Activated CD4-positive, alpha-beta T cell treated with anti-CD3 and anti-CD28 coated beads for 36 hours (primary cell): ENCODE results near the gene IPO11. TPM values are rescaled to one million over a fixed set of nuclear protein-coding genes. Genes with fewer than 3 reads are reported as not detected.

Experiments
- ATAC-seq: fragments of 200-7000 bp; cut with Tn5 transposase; one replicate; pipeline ENCODE4 v1.10.0; 2021; ENCODE audit warnings: mild to moderate bottlenecking, moderate library complexity
- CTCF ChIA-PET: fragments of 350-600 bp; sonication (Branson Sonifier 250); formaldehyde crosslinking; loops from one replicate; lab custom pipeline; 2021; ENCODE audit warnings: antibody characterized with exemption; lab: Charles Lee
- POLR2A ChIA-PET: fragments of 350-600 bp; sonication (Branson Sonifier 250); formaldehyde crosslinking; loops from one replicate; lab custom pipeline; 2021; ENCODE audit warnings: antibody characterized with exemption, inconsistent platforms; lab: Charles Lee
- DNase-seq: peaks from one replicate; pipeline ENCODE4 v3.0.0-alpha.2; 2020
- H3K27ac Mint-ChIP-seq: one replicate; pipeline ENCODE4 v1.8.0; 2021; ENCODE audit warnings: mixed read lengths
- H3K27me3 Mint-ChIP-seq: one replicate; pipeline ENCODE4 v1.8.0; 2021; ENCODE audit warnings: mixed read lengths
- H3K36me3 Mint-ChIP-seq: one replicate; pipeline ENCODE4 v1.8.0; 2021; ENCODE audit warnings: low read depth, mixed read lengths
- H3K4me1 Mint-ChIP-seq: one replicate; pipeline ENCODE4 v1.8.0; 2021; ENCODE audit warnings: mixed read lengths
- H3K4me3 Mint-ChIP-seq: one replicate; pipeline ENCODE4 v1.8.0; 2021; ENCODE audit warnings: mild to moderate bottlenecking, moderate library complexity, mixed read lengths
- H3K9me3 Mint-ChIP-seq: one replicate; pipeline ENCODE4 v1.8.0; 2021; ENCODE audit warnings: low read depth, mixed read lengths
- intact Hi-C, 2 experiments: fragments of 100-400 bp; cut with DNase I in 1 of 2; cut with micrococcal nuclease in 1 of 2; formaldehyde crosslinking; loops; one replicate each; pipeline versions ENCODE4 v1.14.2 to v1.15.1; 2022 to 2024; cut with DNase I, micrococcal nuclease
- total RNA-seq, 2 experiments: library from RNA; stranded (reverse); gene quantifications; one replicate each; pipeline ENCODE4 v1.2.3, GENCODE V29; 2021

The IPO11 gene
- total RNA-seq, 2 experiments from 2014 or later, result 57.2 to 69.9 TPM

- ATAC-seq (peak; percentile 70), DNase-seq (peak; percentile 41)
- POLR2A ChIA-PET, result interaction anchor here (1.4 to 1.6 kb wide), 2 partner anchors 8 to 90 kb away, joined by 3 to 8 read pairs; partner anchors contain the start of genes DIMT1 and KIF2A
- peaks cover 50% of the 10 kb centered on the region for H3K4me1 Mint-ChIP-seq
- H3K27me3 Mint-ChIP-seq, result no peaks in the 10 kb centered on the region
- peaks cover 73% of the 10 kb centered on the region for H3K36me3 Mint-ChIP-seq
- H3K4me3 Mint-ChIP-seq, result no peak overlapping the region
- CTCF ChIA-PET, result interaction anchor here (0.5 to 1.1 kb wide), 3 partner anchors 13 to 171 kb away, joined by 3 read pairs; no protein-coding TSS in a partner anchor
- H3K9me3 Mint-ChIP-seq, result no peaks in the 10 kb centered on the region
- intact Hi-C loops, result loop anchor here (1.0 kb wide), 1 partner anchor 8 kb away; the partner anchor contains the start of gene DIMT1 (in 2 of the 2)
- peak overlapping the region; percentile 87 for H3K27ac Mint-ChIP-seq
These were observed 17.2 kb upstream of the IPO11 start for GRCh38 chr5:62395210-62395950.

- H3K27me3 Mint-ChIP-seq, result no peaks in the 10 kb centered on the region
- ChIA-PET CTCF (interaction anchor here (0.6 to 2.5 kb wide), 13 partner anchors 9 to 831 kb away, joined by 3 to 21 read pairs (median 4); partner anchors contain the start of gene IPO11), POLR2A (interaction anchor here (0.6 to 2.5 kb wide), 14 partner anchors 8 to 147 kb away, joined by 3 to 52 read pairs (median 4); partner anchors contain the start of genes IPO11 and KIF2A)
- peak within 1 kb of the TSS; percentile 97 for H3K27ac Mint-ChIP-seq
- H3K4me1 Mint-ChIP-seq, result peaks cover 29% of the 10 kb centered on the region
- H3K4me3 Mint-ChIP-seq, result peak within 1 kb of the TSS; percentile 95
- peak; percentile 99 for ATAC-seq
- peaks cover 27% of the 10 kb centered on the region for H3K36me3 Mint-ChIP-seq
- H3K9me3 Mint-ChIP-seq, result no peaks in the 10 kb centered on the region
- intact Hi-C loops, result loop anchor here (1.0 to 10.0 kb wide), 8 partner anchors 8 to 1069 kb away; partner anchors contain the start of genes IPO11 (in 2 of the 2), KIF2A (in 1 of the 2) and ZSWIM6 (in 1 of the 2)
- peak; percentile 97 for DNase-seq
These were observed 8.9 kb upstream of the IPO11 start, which contains the start of gene DIMT1 for GRCh38 chr5:62403411-62404250. TSS of gene DIMT1 (minus strand) at chr5:62403905. CDS start at chr5:62403772, 133 bp downstream.

GRCh38 chr5:62413711-62414110 lies 1.1 kb downstream of the IPO11 start:
- H3K4me3 Mint-ChIP-seq, result peak overlapping the region; percentile 90
- POLR2A ChIA-PET, result interaction anchor here (0.5 to 2.6 kb wide), 3 partner anchors 10 to 72 kb away, joined by 3 to 52 read pairs (median 3); partner anchors contain the start of gene DIMT1
- H3K36me3 Mint-ChIP-seq, result peaks cover 2% of the 10 kb centered on the region
- peaks cover 25% of the 10 kb centered on the region for H3K4me1 Mint-ChIP-seq
- intact Hi-C loops, result loop anchor here in 1 of 2 experiments (10.0 kb wide), 1 partner anchor 1009 kb away; no protein-coding TSS in a partner anchor
- no peak for ATAC-seq
- no peaks in the 10 kb centered on the region for H3K9me3 Mint-ChIP-seq
- CTCF ChIA-PET, result interaction anchor here (0.9 to 3.1 kb wide), 3 partner anchors 8 to 45 kb away, joined by 3 to 21 read pairs (median 4); partner anchors contain the start of gene DIMT1
- DNase-seq, result no peak
- no peaks in the 10 kb centered on the region for H3K27me3 Mint-ChIP-seq
- H3K27ac Mint-ChIP-seq, result peak overlapping the region; percentile 85

GRCh38 chr5:62418462-62419076 lies 6.0 kb downstream of the IPO11 start:
- POLR2A ChIA-PET, result no interaction called here
- no peak overlapping the region for H3K4me3 Mint-ChIP-seq
- intact Hi-C loops, result loop anchor here in 1 of 2 experiments (10.0 kb wide), 1 partner anchor 1014 kb away; no protein-coding TSS in a partner anchor

GRCh38 chr5:62419609-62420008 lies 7.0 kb downstream of the IPO11 start:
- intact Hi-C loops, result loop anchor here in 1 of 2 experiments (10.0 kb wide), 1 partner anchor 1015 kb away; no protein-coding TSS in a partner anchor
- no peaks in the 10 kb centered on the region for H3K27me3 Mint-ChIP-seq
- no peak overlapping the region for H3K27ac Mint-ChIP-seq
- no peak overlapping the region for H3K4me3 Mint-ChIP-seq
- CTCF ChIA-PET, result interaction anchor here (1.2 kb wide), 1 partner anchor 15 kb away, joined by 4 read pairs; no protein-coding TSS in a partner anchor
- DNase-seq (no peak), ATAC-seq (no peak)
- no peaks in the 10 kb centered on the region for H3K9me3 Mint-ChIP-seq
- H3K4me1 Mint-ChIP-seq, result peaks cover 8% of the 10 kb centered on the region
- peaks cover 11% of the 10 kb centered on the region for H3K36me3 Mint-ChIP-seq
- POLR2A ChIA-PET, result no interaction called here

More at GRCh38 chr5:62418462-62419076, 6.0 kb downstream of the IPO11 start:
- H3K9me3 Mint-ChIP-seq, result no peaks in the 10 kb centered on the region
- no peak for DNase-seq
- H3K4me1 Mint-ChIP-seq, result peaks cover 18% of the 10 kb centered on the region
- H3K36me3 Mint-ChIP-seq, result peaks cover 9% of the 10 kb centered on the region
- no peak overlapping the region for H3K27ac Mint-ChIP-seq
- H3K27me3 Mint-ChIP-seq, result no peaks in the 10 kb centered on the region
- no peak for ATAC-seq
- CTCF ChIA-PET, result interaction anchor here (0.6 to 1.2 kb wide), 2 partner anchors 14 to 135 kb away, joined by 3 to 4 read pairs; no protein-coding TSS in a partner anchor

- intact Hi-C loops, result no loop called here
- H3K4me1 Mint-ChIP-seq, result peaks cover 6% of the 10 kb centered on the region
- no peak for DNase-seq
- ChIA-PET POLR2A (interaction anchor here (0.5 to 0.6 kb wide), 2 partner anchors 12 to 1988 kb away, joined by 4 to 11 read pairs; no protein-coding TSS in a partner anchor), CTCF (interaction anchor here (1.3 to 1.4 kb wide), 2 partner anchors 8 to 211 kb away, joined by 3 to 4 read pairs; no protein-coding TSS in a partner anchor)
- H3K27me3 Mint-ChIP-seq, result no peaks in the 10 kb centered on the region
- H3K27ac Mint-ChIP-seq, result no peak overlapping the region
- no peak overlapping the region for H3K4me3 Mint-ChIP-seq
- peaks cover 9% of the 10 kb centered on the region for H3K36me3 Mint-ChIP-seq
- no peak for ATAC-seq
- H3K9me3 Mint-ChIP-seq, result no peaks in the 10 kb centered on the region
These were observed 8.9 kb downstream of the IPO11 start for GRCh38 chr5:62421414-62421813.

- intact Hi-C loops, result no loop called here
- DNase-seq (no peak), ATAC-seq (no peak)
- Mint-ChIP-seq H3K9me3 (no peaks in the 10 kb centered on the region), H3K36me3 (peaks cover 7% of the 10 kb centered on the region), H3K4me3 (no peak overlapping the region), H3K4me1 (peaks cover 6% of the 10 kb centered on the region), H3K27ac (no peak overlapping the region), H3K27me3 (no peaks in the 10 kb centered on the region)
- ChIA-PET CTCF (no interaction called here), POLR2A (no interaction called here)
These were observed 12.2 kb downstream of the IPO11 start for GRCh38 chr5:62424763-62425162.

- POLR2A ChIA-PET, result no interaction called here
- intact Hi-C loops, result no loop called here
- H3K27me3 Mint-ChIP-seq, result no peaks in the 10 kb centered on the region
- peaks cover 7% of the 10 kb centered on the region for H3K4me1 Mint-ChIP-seq
- no peak overlapping the region for H3K4me3 Mint-ChIP-seq
- ATAC-seq (no peak), DNase-seq (no peak)
- H3K27ac Mint-ChIP-seq, result peak overlapping the region; percentile 25
- H3K36me3 Mint-ChIP-seq, result peaks cover 1% of the 10 kb centered on the region
- no peaks in the 10 kb centered on the region for H3K9me3 Mint-ChIP-seq
- CTCF ChIA-PET, result interaction anchor here (0.8 to 1.3 kb wide), 2 partner anchors 9 to 11 kb away, joined by 3 to 4 read pairs; no protein-coding TSS in a partner anchor
These were observed 19.4 kb downstream of the IPO11 start for GRCh38 chr5:62431735-62432620.

- ChIA-PET CTCF (interaction anchor here (0.8 to 1.3 kb wide), 2 partner anchors 9 to 11 kb away, joined by 3 to 4 read pairs; no protein-coding TSS in a partner anchor), POLR2A (no interaction called here)
- no peaks in the 10 kb centered on the region for H3K27me3 Mint-ChIP-seq
- peaks cover 7% of the 10 kb centered on the region for H3K4me1 Mint-ChIP-seq
- no peak for ATAC-seq
- H3K9me3 Mint-ChIP-seq, result no peaks in the 10 kb centered on the region
- DNase-seq, result no peak
- H3K4me3 Mint-ChIP-seq, result no peak overlapping the region
- intact Hi-C loops, result no loop called here
- peaks cover 1% of the 10 kb centered on the region for H3K36me3 Mint-ChIP-seq
- no peak overlapping the region for H3K27ac Mint-ChIP-seq
These were observed 20.1 kb downstream of the IPO11 start for GRCh38 chr5:62432621-62433064.
